Spleen (tissue), 11 donors: Measurements from ENCODE around the gene PBXIP1. TPM values are rescaled to one million over a fixed set of nuclear protein-coding genes. Genes with fewer than 3 reads are reported as not detected.

ENCODE experiments used
- DNase-seq: peaks from one replicate; pipeline ENCODE4 v3.0.0-alpha.2; 2020
- H3K27ac ChIP-seq, 8 donors: fragments of 200-600 bp; sonication (generic) in 7 of 8; 1 replicate in 4 of 8; 2 replicates in 4 of 8; pipeline versions ENCODE4 v1.5.0 to v1.8.0; 2016 to 2021; ENCODE audit warnings: inconsistent platforms in 4 of 8, mild to moderate bottlenecking in 4 of 8, moderate library complexity in 1 of 8
- H3K27me3 ChIP-seq, 7 donors: fragments of 200-600 bp; sonication (generic) in 6 of 7; replicated peaks in 1 of 7; 1 replicate in 4 of 7; 2 replicates in 3 of 7; pipeline versions ENCODE4 v1.5.0 to v1.8.0; 2016 to 2021; ENCODE audit warnings: inconsistent platforms in 3 of 7, mild to moderate bottlenecking in 1 of 7
- H3K36me3 ChIP-seq, 6 donors: fragments of 200-600 bp; sonication (generic) in 5 of 6; 1 replicate in 4 of 6; 2 replicates in 2 of 6; pipeline versions ENCODE4 v1.5.0 to v1.8.0; 2016 to 2021; ENCODE audit warnings: inconsistent platforms in 2 of 6
- H3K4me1 ChIP-seq, 6 donors: fragments of 200-600 bp; sonication (generic) in 5 of 6; 1 replicate in 3 of 6; 2 replicates in 3 of 6; pipeline versions ENCODE4 v1.5.0 to v1.8.0; 2016 to 2021; ENCODE audit warnings: inconsistent platforms in 3 of 6
- H3K4me3 ChIP-seq, 8 donors: fragments of 200-600 bp; sonication (generic) in 7 of 8; 1 replicate in 4 of 8; 2 replicates in 4 of 8; pipeline versions ENCODE4 v1.5.0 to v1.8.0; 2016 to 2021; ENCODE audit warnings: inconsistent platforms in 4 of 8, mild to moderate bottlenecking in 4 of 8, moderate library complexity in 2 of 8
- H3K9me3 ChIP-seq, 8 donors: fragments of 200-600 bp; sonication (generic) in 7 of 8; 1 replicate in 4 of 8; 2 replicates in 4 of 8; pipeline versions ENCODE4 v1.5.0 to v1.8.0; 2016 to 2021; ENCODE audit warnings: inconsistent platforms in 4 of 8
- CTCF ChIP-seq, 11 experiments: fragments of 200-600 bp in 7 of 11; fragments of 450-650 bp in 4 of 11; sonication (generic) in 4 of 11; IDR thresholded peaks in 8 of 11; conservative IDR thresholded peaks in 3 of 11; 1 replicate in 7 of 11; 2 replicates in 4 of 11; pipeline versions ENCODE4 v1.4.0 to v1.8.0; 2016 to 2021; ENCODE audit warnings: antibody characterized with exemption in 11 of 11, inconsistent platforms in 4 of 11, mild to moderate bottlenecking in 1 of 11
- POLR2A ChIP-seq, 3 donors: fragments of 450-650 bp; IDR thresholded peaks; one replicate each; pipeline ENCODE4 v1.5.1; 2017; ENCODE audit warnings: antibody characterized with exemption in 3 of 3, mild to moderate bottlenecking in 1 of 3
- POLR2AphosphoS5 ChIP-seq, 3 donors: sonication (generic); formaldehyde crosslinking; IDR thresholded peaks; one replicate each; pipeline ENCODE4 v1.5.1; 2017; ENCODE audit warnings: antibody characterized with exemption in 3 of 3
- WGBS, 5 donors: extraction: QIAGEN DNeasy Blood & Tissue Kit in 3 of 5; methylation state at CpG; one replicate each; pipeline versions ENCODE4 v1.1.5 to v1.1.7; 2013 to 2018; 5-methylcytosine and 5-hydroxymethylcytosine counted together
- intact Hi-C: fragments of 100-400 bp; cut with DNase I; formaldehyde crosslinking; loops from one replicate; pipeline ENCODE4 v1.15.0; 2023; ENCODE audit warnings: low total_unique reads
- polyA plus RNA-seq, 3 donors: library from polyadenylated mRNA; stranded (reverse); fragments of 200-250 nt; gene quantifications; one replicate each; pipeline ENCODE4 v1.2.1, GENCODE V29; 2013
- total RNA-seq, 7 donors: library from RNA; depleted of rRNA in 3 of 7; stranded (reverse); fragments of >200 nt in 3 of 7; fragmentation: NEBNext Ultra II Directional in 4 of 7; extraction: Animal tissue kit (Norgen Biotek cat#: 25700) in 4 of 7; gene quantifications; one replicate each; pipeline versions ENCODE4 v1.1.0 to v1.2.1, GENCODE V29; 2016 to 2021
- donor health status: healthy with polysubstance abuse.
- donor health status: DM: no; HTN: no; CAD: no; lungs with moderate emphysema.
- donor health status: DM: no; HTN: no; CAD: no.
- donor health status: Bipolar disorder and iron deficiency.
- donor health status: healthy.
- donor health status: DM: no; HTN: no; CAD: no.
- donor health status: DM: yes; HTN: yes; CAD: no.

The PBXIP1 gene
- total and polyA plus RNA-seq, 10 donors: 55.5 to 125 (median 89.5) TPM

GRCh38 chr1:154937988-154938386 lies 17.9 kb downstream of the PBXIP1 start:
- no peaks in the 10 kb centered on the region for H3K27me3 ChIP-seq
- 82 to 93% (median 89%) methylated on average over 8 of the region's 8 CpGs for WGBS, 5 donors
- peaks cover 46 to 90% (median 64%) of the 10 kb centered on the region in 6 donors for H3K4me1 ChIP-seq
- peak overlapping the region; percentile 94 to 99 (median 98) for H3K27ac ChIP-seq
- peak overlapping the region in 4 of 8 donors; percentile 56 to 81 (median 67) for H3K4me3 ChIP-seq
- no peak for DNase-seq
- TF ChIP-seq POLR2AphosphoS5 (IDR thresholded peaks at IDR 0.05) (no peak), POLR2A (IDR thresholded peaks at IDR 0.05) (no peak), CTCF (IDR thresholded peaks at IDR 0.05 in 8 of 11, conservative IDR thresholded peaks at IDR 0.05 in 3 of 11) (no peak)
- no peaks in the 10 kb centered on the region for H3K9me3 ChIP-seq
- intact Hi-C loops: no loop called here
- no peaks in the 10 kb centered on the region for H3K36me3 ChIP-seq

GRCh38 chr1:154937085-154937987 lies 18.6 kb downstream of the PBXIP1 start:
- peak overlapping the region; percentile 27 to 81 (median 64) for H3K4me3 ChIP-seq
- TF ChIP-seq POLR2AphosphoS5 (IDR thresholded peaks at IDR 0.05) (peak in 2 of 3 donors; percentile 68 to 89), POLR2A (IDR thresholded peaks at IDR 0.05) (peak in 1 of 3 donors; percentile 71), CTCF (IDR thresholded peaks at IDR 0.05 in 8 of 11, conservative IDR thresholded peaks at IDR 0.05 in 3 of 11) (peak in 6 of 11 experiments; percentile 15 to 44 (median 26))
- WGBS, 5 donors: 0 to 1% (median 1%) methylated on average over 35 to 36 of the region's 36 CpGs
- intact Hi-C loops: no loop called here
- no peaks in the 10 kb centered on the region for H3K27me3 ChIP-seq
- peaks cover 39 to 90% (median 58%) of the 10 kb centered on the region in 6 donors for H3K4me1 ChIP-seq
- peaks cover 0 to under 1% (median 0%) of the 10 kb centered on the region in 6 donors for H3K36me3 ChIP-seq
- DNase-seq: peak; percentile 96
- H3K9me3 ChIP-seq: no peaks in the 10 kb centered on the region
- peak overlapping the region; percentile 94 to 99 (median 98) for H3K27ac ChIP-seq

GRCh38 chr1:154936555-154937084 lies 19.3 kb downstream of the PBXIP1 start, which contains the start of gene PMVK:
PMVK (minus strand) TSS chr1:154936719; CDS start chr1:154936685, 34 bp downstream.
- intact Hi-C loops: no loop called here
- Histone ChIP-seq H3K27me3 (no peaks in the 10 kb centered on the region), H3K36me3 (peaks cover 0 to 8% (median 3%) of the 10 kb centered on the region in 6 donors), H3K9me3 (no peaks in the 10 kb centered on the region), H3K4me1 (peaks cover 33 to 86% (median 50%) of the 10 kb centered on the region in 6 donors), H3K27ac (peak within 1 kb of the TSS; percentile 94 to 99 (median 98)), H3K4me3 (peak within 1 kb of the TSS; percentile 53 to 81 (median 66))
- 0 to 1% (median 0%) methylated on average over 17 to 45 of the region's 45 CpGs for WGBS, 5 donors
- peak; percentile 98 for DNase-seq
- TF ChIP-seq POLR2A (IDR thresholded peaks at IDR 0.05) (no peak), POLR2AphosphoS5 (IDR thresholded peaks at IDR 0.05) (peak; percentile 89 to 94 (median 93)), CTCF (IDR thresholded peaks at IDR 0.05 in 8 of 11, conservative IDR thresholded peaks at IDR 0.05 in 3 of 11) (peak in 9 of 11 experiments; percentile 20 to 60 (median 43))
